HCEC 1CT (cell line): ENCODE results near the gene L3MBTL2.

Experiments used
- DNase-seq: peaks from one replicate; pipeline ENCODE4 v3.0.0-alpha.2; 2017

Gene L3MBTL2

GRCh38 chr22:41280065-41280464, 75.0 kb downstream of the L3MBTL2 start:
- DNase-seq = no peak

GRCh38 chr22:41280854-41281253, 75.7 kb downstream of the L3MBTL2 start:
- DNase-seq = no peak
